Breast epithelium (tissue), 4 donors: ENCODE measurements around the gene H2BK1. TPM values are rescaled to one million over a fixed set of nuclear protein-coding genes. Genes with fewer than 3 reads are reported as not detected.

ENCODE experiments used
- DNase-seq, 2 donors: peaks; one replicate each; pipeline ENCODE4 v3.0.0-alpha.2; 2019; ENCODE audit warnings: low spot score in 2 of 2
- H3K27ac ChIP-seq, 2 donors: fragments of 200-600 bp; sonication (generic) in 1 of 2; one replicate each; pipeline ENCODE4 v1.5.1; 2016 to 2019; ENCODE audit warnings: mild to moderate bottlenecking in 1 of 2
- H3K27me3 ChIP-seq, 2 donors: fragments of 200-600 bp; sonication (generic) in 1 of 2; one replicate each; pipeline versions ENCODE4 v1.5.1 to v1.6.0; 2017 to 2019; ENCODE audit warnings: control low read depth in 1 of 2, mild to moderate bottlenecking in 1 of 2
- H3K36me3 ChIP-seq: fragments of 200-600 bp; one replicate; pipeline ENCODE4 v1.5.1; 2019
- H3K4me1 ChIP-seq, 2 donors: fragments of 200-600 bp; sonication (generic); one replicate each; pipeline ENCODE4 v1.5.1; 2016 to 2019; ENCODE audit warnings: control low read depth in 1 of 2
- H3K4me3 ChIP-seq, 3 donors: fragments of 200-600 bp; sonication (generic); 1 replicate in 2 of 3; 2 replicates in 1 of 3; pipeline ENCODE4 v1.5.1; 2016 to 2019; ENCODE audit warnings: mild to moderate bottlenecking in 3 of 3, moderate library complexity in 2 of 3
- H3K9me3 ChIP-seq, 2 donors: fragments of 200-600 bp; sonication (generic) in 1 of 2; one replicate each; pipeline ENCODE4 v1.5.1; 2016 to 2019; ENCODE audit warnings: control low read depth in 1 of 2
- POLR2A ChIP-seq: fragments of 450-650 bp; IDR thresholded peaks from one replicate; pipeline ENCODE4 v1.6.1; 2016; ENCODE audit warnings: antibody characterized with exemption, mild to moderate bottlenecking, moderate library complexity
- POLR2AphosphoS5 ChIP-seq, 3 donors: sonication (generic); formaldehyde crosslinking; IDR thresholded peaks; one replicate each; pipeline ENCODE4 v1.6.1; 2017; ENCODE audit warnings: antibody characterized with exemption in 3 of 3
- intact Hi-C: fragments of 100-400 bp; cut with DNase I; formaldehyde crosslinking; loops from one replicate; pipeline ENCODE4 v1.15.1; 2023; ENCODE audit warnings: low total_unique reads
- total RNA-seq, 3 donors: library from RNA; depleted of rRNA; stranded (reverse); fragments of >200 nt; gene quantifications; one replicate each; pipeline ENCODE4 v1.1.0, GENCODE V29; 2016
- TF ChIP-seq, protein P1 (sequence below), 3 donors: fragments of 450-650 bp; IDR thresholded peaks; one replicate each; pipeline ENCODE4 v1.5.1; 2016 to 2017; ENCODE audit warnings: antibody characterized with exemption in 3 of 3, mild to moderate bottlenecking in 3 of 3, moderate library complexity in 3 of 3

The H2BK1 gene
- total RNA-seq, 3 donors from 2014 or later: not detected

DNA sequence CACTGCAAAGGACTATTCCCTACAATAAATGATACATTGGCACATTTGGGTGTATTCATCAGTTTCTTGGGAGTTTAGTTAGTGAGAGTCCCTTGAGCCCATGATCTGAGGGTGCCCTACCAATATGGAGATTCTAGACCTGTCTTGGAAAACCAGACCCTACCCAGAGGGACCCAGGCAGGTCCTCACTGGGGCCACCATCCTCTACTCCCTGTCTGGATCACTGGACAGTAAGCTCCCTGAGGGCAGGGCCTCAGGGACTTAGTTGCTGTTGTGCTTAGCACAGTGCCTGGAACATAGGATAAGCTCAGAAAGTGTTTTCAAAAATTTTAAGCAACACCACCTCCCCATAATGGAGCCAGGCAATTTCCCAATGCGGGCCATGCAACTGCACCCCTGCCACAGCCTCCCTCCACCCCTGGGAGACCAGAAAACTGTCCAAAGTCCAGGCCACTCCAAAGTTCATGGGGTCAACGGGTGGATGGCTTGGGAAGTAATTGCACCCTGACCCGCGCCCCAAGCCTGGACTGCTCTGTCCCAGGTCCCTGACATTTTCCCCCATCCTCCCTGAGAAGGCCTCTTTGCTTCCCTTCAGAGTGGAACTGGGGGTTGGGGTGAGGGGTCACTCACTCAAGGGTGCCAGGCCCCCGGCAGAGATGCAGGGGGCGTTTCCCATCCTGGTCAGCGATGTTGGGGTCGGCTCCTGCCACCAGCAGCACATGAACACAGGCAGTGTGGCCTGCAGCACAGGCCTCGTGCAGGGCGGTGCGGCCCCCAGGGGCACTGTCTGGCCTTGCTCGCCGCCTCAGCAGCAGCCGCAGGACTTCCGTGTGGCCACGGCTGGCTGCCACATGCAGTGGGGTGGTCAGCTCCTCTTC, 24.3 kb downstream of the H2BK1 start:
- no peak overlapping the region for H3K4me3 ChIP-seq
- peaks cover 0 to 3% of the 10 kb centered on the region in 2 donors for H3K27me3 ChIP-seq
- no peaks in the 10 kb centered on the region for H3K36me3 ChIP-seq
- no peak overlapping the region for H3K27ac ChIP-seq
- H3K4me1 ChIP-seq: no peaks in the 10 kb centered on the region
- DNase-seq: peak in 1 of 2 donors; percentile 33
- TF ChIP-seq POLR2AphosphoS5 (IDR thresholded peaks at IDR 0.05): no peak
- TF ChIP-seq, protein P1, sequence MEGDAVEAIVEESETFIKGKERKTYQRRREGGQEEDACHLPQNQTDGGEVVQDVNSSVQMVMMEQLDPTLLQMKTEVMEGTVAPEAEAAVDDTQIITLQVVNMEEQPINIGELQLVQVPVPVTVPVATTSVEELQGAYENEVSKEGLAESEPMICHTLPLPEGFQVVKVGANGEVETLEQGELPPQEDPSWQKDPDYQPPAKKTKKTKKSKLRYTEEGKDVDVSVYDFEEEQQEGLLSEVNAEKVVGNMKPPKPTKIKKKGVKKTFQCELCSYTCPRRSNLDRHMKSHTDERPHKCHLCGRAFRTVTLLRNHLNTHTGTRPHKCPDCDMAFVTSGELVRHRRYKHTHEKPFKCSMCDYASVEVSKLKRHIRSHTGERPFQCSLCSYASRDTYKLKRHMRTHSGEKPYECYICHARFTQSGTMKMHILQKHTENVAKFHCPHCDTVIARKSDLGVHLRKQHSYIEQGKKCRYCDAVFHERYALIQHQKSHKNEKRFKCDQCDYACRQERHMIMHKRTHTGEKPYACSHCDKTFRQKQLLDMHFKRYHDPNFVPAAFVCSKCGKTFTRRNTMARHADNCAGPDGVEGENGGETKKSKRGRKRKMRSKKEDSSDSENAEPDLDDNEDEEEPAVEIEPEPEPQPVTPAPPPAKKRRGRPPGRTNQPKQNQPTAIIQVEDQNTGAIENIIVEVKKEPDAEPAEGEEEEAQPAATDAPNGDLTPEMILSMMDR (IDR thresholded peaks at IDR 0.05): no peak
- intact Hi-C loops: no loop called here
- H3K9me3 ChIP-seq: no peaks in the 10 kb centered on the region

- intact Hi-C loops: no loop called here
- no peak for DNase-seq
- H3K4me3 ChIP-seq: no peak overlapping the region
- H3K27me3 ChIP-seq: peaks cover 0 to 10% of the 10 kb centered on the region in 2 donors
- no peaks in the 10 kb centered on the region for H3K9me3 ChIP-seq
- H3K27ac ChIP-seq: no peak overlapping the region
- no peak for TF ChIP-seq POLR2A
- no peak for TF ChIP-seq POLR2AphosphoS5 (IDR thresholded peaks at IDR 0.05)
- TF ChIP-seq, protein P1 (IDR thresholded peaks at IDR 0.05): no peak
- H3K36me3 ChIP-seq: no peaks in the 10 kb centered on the region
- H3K4me1 ChIP-seq: no peaks in the 10 kb centered on the region
Measured at GRCh38 chr7:151181011-151181431, 29.3 kb downstream of the H2BK1 start.

DNA sequence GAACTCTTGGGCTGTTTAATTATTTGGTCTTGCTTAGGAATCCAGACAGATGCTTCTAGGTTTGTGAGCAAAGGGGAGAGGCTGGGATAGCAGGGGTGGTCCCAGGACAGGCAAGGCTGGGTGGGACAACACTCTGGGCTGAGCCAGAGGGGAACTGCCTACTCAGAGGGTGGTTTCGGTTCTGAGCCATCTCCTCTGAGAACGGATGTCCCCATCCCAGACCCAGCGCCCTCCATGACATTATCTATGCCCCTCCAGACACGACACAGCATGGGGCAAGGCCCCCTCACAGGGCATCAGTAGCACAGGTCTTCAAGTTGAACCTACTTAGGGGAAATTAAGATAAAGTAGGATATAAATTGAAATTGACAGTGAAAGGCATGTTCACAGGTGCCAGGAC, 30.3 kb downstream of the H2BK1 start:
- H3K27me3 ChIP-seq: peaks cover 0 to 20% of the 10 kb centered on the region in 2 donors
- no peaks in the 10 kb centered on the region for H3K9me3 ChIP-seq
- DNase-seq: no peak
- no peaks in the 10 kb centered on the region for H3K36me3 ChIP-seq
- H3K4me3 ChIP-seq: no peak overlapping the region
- H3K4me1 ChIP-seq: no peaks in the 10 kb centered on the region
- H3K27ac ChIP-seq: no peak overlapping the region
- intact Hi-C loops: loop anchor here (10.0 kb wide), 1 partner anchor 385 kb away; no protein-coding TSS in a partner anchor
- TF ChIP-seq, protein P1 (IDR thresholded peaks at IDR 0.05): no peak
- TF ChIP-seq POLR2AphosphoS5 (IDR thresholded peaks at IDR 0.05): no peak
- no peak for TF ChIP-seq POLR2A

DNA sequence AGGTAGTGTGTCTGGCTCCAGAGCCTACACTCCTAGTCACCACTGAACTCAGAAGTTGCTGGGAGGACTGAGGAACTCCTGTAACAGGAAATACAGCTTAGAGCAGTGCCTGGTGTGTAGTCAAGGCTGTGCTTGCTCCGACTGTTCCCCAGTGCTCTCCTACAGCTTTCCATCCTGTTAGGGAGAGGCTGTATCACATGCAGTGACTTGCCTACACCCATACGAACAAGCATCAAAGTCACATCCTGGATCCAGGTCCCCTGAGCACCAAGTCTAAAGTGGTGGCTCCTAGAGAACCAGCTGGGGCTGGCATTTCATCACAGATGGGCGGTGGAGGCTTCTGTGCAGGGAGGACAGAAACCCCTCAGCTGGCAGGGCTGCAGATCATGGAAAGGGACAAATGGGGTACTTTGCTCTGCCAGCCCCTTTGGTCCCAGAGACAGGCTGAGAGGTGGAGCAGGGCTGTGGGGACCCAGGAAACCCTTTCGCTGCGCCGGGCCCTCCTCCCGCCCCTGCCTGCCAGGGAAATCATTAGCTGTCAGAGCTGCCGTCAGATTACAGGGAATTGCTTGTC, 30.9 kb downstream of the H2BK1 start:
- H3K4me1 ChIP-seq: no peaks in the 10 kb centered on the region
- no peak for TF ChIP-seq POLR2A
- TF ChIP-seq, protein P1 (IDR thresholded peaks at IDR 0.05): no peak
- no peak for TF ChIP-seq POLR2AphosphoS5 (IDR thresholded peaks at IDR 0.05)
- no peak for DNase-seq
- peaks cover 0 to 4% of the 10 kb centered on the region in 2 donors for H3K9me3 ChIP-seq
- no peak overlapping the region for H3K4me3 ChIP-seq
- no peak overlapping the region for H3K27ac ChIP-seq
- H3K36me3 ChIP-seq: no peaks in the 10 kb centered on the region
- peaks cover 0 to 25% of the 10 kb centered on the region in 2 donors for H3K27me3 ChIP-seq
- intact Hi-C loops: loop anchor here (10.0 kb wide), 1 partner anchor 385 kb away; no protein-coding TSS in a partner anchor

- no peak for TF ChIP-seq POLR2AphosphoS5 (IDR thresholded peaks at IDR 0.05)
- TF ChIP-seq, protein P1 (IDR thresholded peaks at IDR 0.05): no peak
- no peak for TF ChIP-seq POLR2A
- no peak overlapping the region for H3K4me3 ChIP-seq
- H3K27me3 ChIP-seq: peaks cover 0 to 31% of the 10 kb centered on the region in 2 donors
- H3K4me1 ChIP-seq: no peaks in the 10 kb centered on the region
- DNase-seq: no peak
- intact Hi-C loops: loop anchor here (10.0 kb wide), 1 partner anchor 384 kb away; no protein-coding TSS in a partner anchor
- no peak overlapping the region for H3K27ac ChIP-seq
- no peaks in the 10 kb centered on the region for H3K36me3 ChIP-seq
- H3K9me3 ChIP-seq: peaks cover 0 to 4% of the 10 kb centered on the region in 2 donors
Measured at GRCh38 chr7:151178831-151179230, 31.5 kb downstream of the H2BK1 start.
